ENCODE data around the gene AUP1. TPM values are rescaled to one million over a fixed set of nuclear protein-coding genes. Genes with fewer than 3 reads are reported as not detected.

AUP1 gene
- total and polyA plus RNA-seq, 2 experiments from 2014 or later, result 98.7 to 105 TPM

GRCh38 chr2:74514368-74515270 is 14.9 kb downstream of the AUP1 start, which contains the start of gene TLX2:
Gene TLX2 (plus strand): TSS chr2:74514450. CDS start chr2:74514807, 357 bp downstream.
- Mint-ChIP-seq H3K9me3 (peaks cover 24% of the 10 kb centered on the region), H3K4me1 (peaks cover 11% of the 10 kb centered on the region), H3K36me3 (ENCODE audit: low read depth) (peaks cover 8% of the 10 kb centered on the region), H3K27me3 (ENCODE audit: insufficient read depth, low read depth, poor library complexity) (peaks cover 93% of the 10 kb centered on the region), H3K27ac (no peak within 1 kb of the TSS), H3K4me3 (peak within 1 kb of the TSS; percentile 70)
- H3K27ac ChIP-seq (ENCODE audit: low read depth), result no peak within 1 kb of the TSS
- no peaks in the 10 kb centered on the region; the same call in 1 of the 2 replicates for H4K20me1 ChIP-seq (replicated peaks; ENCODE audit: insufficient read depth)
- peak within 1 kb of the TSS; percentile 57 for H3K4me3 ChIP-seq
- peaks cover 5% of the 10 kb centered on the region; the same call in 1 of the 2 replicates for H3F3A ChIP-seq (replicated peaks; ENCODE audit: low read depth)
- TF ChIP-seq EZH2 (IDR thresholded peaks at IDR 0.05; ENCODE audit: low read depth, unreplicated experiment), result peak; percentile 54
- TF ChIP-seq POLR2AphosphoS5 (IDR thresholded peaks at IDR 0.05; ENCODE audit: low read depth), result no peak
- 0 out of 4 replicates have a peak, but pooled peaks of 1 of the 2 experiments have one; percentile 7 for TF ChIP-seq CTCF (conservative IDR thresholded peaks at IDR 0.05; ENCODE audit: low read depth in 2 of 2)
- no peak for TF ChIP-seq NANOG (IDR thresholded peaks at IDR 0.05; ENCODE audit: borderline replicate concordance)
- no peak for TF ChIP-seq EZH2phosphoT487 (IDR thresholded peaks at IDR 0.05; ENCODE audit: unreplicated experiment)
- no peaks in the 10 kb centered on the region for H3K79me2 ChIP-seq (replicated peaks; ENCODE audit: insufficient read depth)
- no peaks in the 10 kb centered on the region for H3K36me3 ChIP-seq (ENCODE audit: insufficient read depth)
- DNase-seq (ENCODE audit: low spot score) (peak; percentile 67), ATAC-seq (peak; percentile 23)
- H2AFZ ChIP-seq, result peak within 1 kb of the TSS; percentile 94
- peaks cover 100% of the 10 kb centered on the region for H3K27me3 ChIP-seq (ENCODE audit: insufficient read depth)
- peak within 1 kb of the TSS; percentile 80 for H3K4me2 ChIP-seq
- peaks cover 7% of the 10 kb centered on the region for H3K9me2 ChIP-seq (ENCODE audit: insufficient read depth)
- H3K4me1 ChIP-seq (ENCODE audit: insufficient read depth), result peaks cover 15% of the 10 kb centered on the region; the same call in 1 of the 2 replicates

GRCh38 chr2:74513605-74514367 is 15.7 kb downstream of the AUP1 start:
- peaks cover 12% of the 10 kb centered on the region for H3K4me1 Mint-ChIP-seq
- Histone ChIP-seq H3K36me3 (ENCODE audit: insufficient read depth) (no peaks in the 10 kb centered on the region), H3K79me2 (replicated peaks; ENCODE audit: insufficient read depth) (no peaks in the 10 kb centered on the region), H2AFZ (peak overlapping the region; percentile 94), H3K9me2 (ENCODE audit: insufficient read depth) (peaks cover 7% of the 10 kb centered on the region), H3K4me1 (ENCODE audit: insufficient read depth) (peaks cover 17% of the 10 kb centered on the region; the same call in 1 of the 2 replicates), H3K4me3 (peak overlapping the region; percentile 57), H3K27me3 (ENCODE audit: insufficient read depth) (peaks cover 100% of the 10 kb centered on the region), H3F3A (replicated peaks; ENCODE audit: low read depth) (peaks cover 5% of the 10 kb centered on the region; the same call in 1 of the 2 replicates), H3K27ac (ENCODE audit: low read depth) (no peak overlapping the region), H4K20me1 (replicated peaks; ENCODE audit: insufficient read depth) (no peaks in the 10 kb centered on the region; the same call in 1 of the 2 replicates), H3K4me2 (peak overlapping the region; percentile 80)
- peak; percentile 65 for DNase-seq (ENCODE audit: low spot score)
- peak; percentile 13 for ATAC-seq
- peaks cover 24% of the 10 kb centered on the region for H3K9me3 Mint-ChIP-seq
- no peak overlapping the region for H3K27ac Mint-ChIP-seq
- H3K27me3 Mint-ChIP-seq (ENCODE audit: insufficient read depth, low read depth, poor library complexity), result peaks cover 94% of the 10 kb centered on the region
- TF ChIP-seq EZH2phosphoT487 (IDR thresholded peaks at IDR 0.05; ENCODE audit: unreplicated experiment) (peak; percentile 92), ZNF331 (CRISPR knock-in tag; IDR thresholded peaks at IDR 0.05; ENCODE audit: low read depth) (no peak), EZH2 (IDR thresholded peaks at IDR 0.05; ENCODE audit: low read depth, unreplicated experiment) (peak; percentile 92)
- H3K4me3 Mint-ChIP-seq, result peak overlapping the region; percentile 64
- H3K36me3 Mint-ChIP-seq (ENCODE audit: low read depth), result peaks cover 8% of the 10 kb centered on the region
